Stimulated activated CD8-positive, alpha-beta memory T cell treated with anti-CD3 and anti-CD28 coated beads, Interleukin-4, amount 100 ng/mL, for 4 hours (primary cell): ENCODE measurements around the gene CCDC180.
"Not testable (repeated sequence)": the region's sequence is repeated elsewhere in the genome, so short reads cannot be mapped to it uniquely, and the experiment has no call there.

ENCODE experiments used
- DNase-seq, 2 donors: peaks; one replicate each; pipeline ENCODE4 v3.0.0-alpha.2; 2020; ENCODE audit warnings: low read depth in 2 of 2, low spot score in 1 of 2

Gene CCDC180

GRCh38 chr9:97307500-97308163 lies at the start of gene CCDC180:
TSS of gene CCDC180 (plus strand) at chr9:97307659. CDS start at chr9:97308064, 405 bp downstream.
- no peak for DNase-seq

DNA sequence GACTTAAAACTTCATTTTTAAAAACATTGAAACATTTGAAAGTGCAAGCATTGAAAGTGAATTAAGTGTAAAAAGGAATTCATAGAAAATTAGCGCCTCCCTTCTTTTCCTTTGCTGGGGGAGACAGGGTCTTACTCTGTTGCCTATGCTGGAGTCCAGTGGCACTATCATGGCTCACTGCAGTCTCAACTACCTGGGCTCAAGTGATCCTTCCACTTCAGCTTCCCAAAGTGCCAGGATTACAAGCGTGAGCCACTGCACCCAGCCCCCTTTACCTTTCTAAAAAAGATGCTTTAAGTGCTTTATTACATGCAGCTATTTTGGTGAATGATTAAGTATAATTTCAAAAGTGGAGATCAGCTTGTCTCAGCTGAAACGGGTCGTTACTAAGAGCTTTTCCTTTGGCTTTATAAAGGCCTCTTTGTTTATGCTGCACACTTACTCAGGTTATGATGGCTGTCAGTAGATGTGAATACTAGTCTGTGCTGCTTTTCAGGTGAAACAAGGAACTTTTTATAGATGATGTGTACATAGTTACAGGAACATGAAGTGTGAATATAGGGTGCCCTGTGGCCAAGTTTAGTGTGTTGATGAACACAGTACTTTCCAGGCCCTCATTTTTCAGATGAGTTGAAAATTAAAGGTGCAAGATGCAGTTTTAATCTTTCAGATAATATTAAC lies 47.5 kb upstream of the CCDC180 start:
- not testable (repeated sequence) for DNase-seq

- no peak for DNase-seq
Measured at GRCh38 chr9:97271292-97271691, 36.2 kb upstream of the CCDC180 start.

GRCh38 chr9:97272072-97272471 lies 35.4 kb upstream of the CCDC180 start:
- DNase-seq: no peak

DNA sequence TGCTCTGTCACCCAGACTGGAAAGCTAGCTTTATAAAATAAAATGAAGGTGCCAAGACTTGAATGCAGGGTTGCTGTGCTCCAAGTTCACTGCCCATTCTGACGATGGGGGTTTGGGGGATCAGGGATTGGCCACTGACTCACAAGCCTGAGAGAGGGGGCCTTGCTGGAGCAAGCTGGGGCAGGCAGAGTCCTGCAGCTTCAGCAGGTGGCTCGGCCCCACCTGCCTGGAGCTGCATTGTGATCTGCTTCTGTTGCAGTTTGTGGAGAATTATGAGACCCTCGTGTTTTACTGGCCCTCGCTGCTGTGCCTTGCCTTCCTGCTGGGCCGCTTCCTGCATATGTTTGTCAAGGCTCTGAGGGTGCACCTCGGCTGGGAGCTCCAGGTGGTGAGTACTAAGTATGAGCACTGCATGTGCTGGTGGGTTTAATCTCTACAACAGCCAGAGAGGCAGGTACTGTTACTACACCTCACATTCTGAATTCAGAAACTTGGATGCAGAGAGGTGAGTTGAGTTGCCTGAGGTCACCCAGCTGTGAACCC lies 31.1 kb upstream of the CCDC180 start:
- no peak for DNase-seq

- DNase-seq: no peak
Measured at GRCh38 chr9:97277953-97278352, 29.5 kb upstream of the CCDC180 start.

DNA sequence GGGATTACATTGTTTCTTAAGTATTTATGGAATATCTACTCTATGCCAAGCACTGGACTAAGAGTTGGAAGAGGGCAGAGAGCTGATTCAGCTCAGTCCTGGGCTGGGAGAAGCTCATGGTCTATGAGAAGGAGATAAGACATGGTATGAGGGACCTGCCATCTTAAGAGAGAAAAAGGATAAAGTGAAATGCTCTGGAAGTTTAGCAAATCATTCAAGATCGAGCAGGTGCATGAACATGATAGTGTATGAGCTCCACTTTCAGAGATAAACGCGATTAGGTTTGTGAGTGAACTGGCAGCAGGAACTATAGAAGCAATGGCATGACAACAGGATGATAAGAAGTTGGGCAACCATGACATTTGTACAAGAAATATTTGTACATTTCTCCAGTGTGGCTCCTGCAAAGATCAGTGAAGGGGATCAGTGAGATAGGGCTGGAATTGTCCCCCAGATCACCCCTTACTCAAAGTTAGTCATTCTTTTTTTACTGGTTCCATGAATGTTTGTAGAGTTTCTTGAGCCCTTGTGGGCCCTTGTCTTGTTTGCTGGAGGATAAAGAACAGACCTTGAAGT lies 26.6 kb upstream of the CCDC180 start:
- DNase-seq: no peak

DNA sequence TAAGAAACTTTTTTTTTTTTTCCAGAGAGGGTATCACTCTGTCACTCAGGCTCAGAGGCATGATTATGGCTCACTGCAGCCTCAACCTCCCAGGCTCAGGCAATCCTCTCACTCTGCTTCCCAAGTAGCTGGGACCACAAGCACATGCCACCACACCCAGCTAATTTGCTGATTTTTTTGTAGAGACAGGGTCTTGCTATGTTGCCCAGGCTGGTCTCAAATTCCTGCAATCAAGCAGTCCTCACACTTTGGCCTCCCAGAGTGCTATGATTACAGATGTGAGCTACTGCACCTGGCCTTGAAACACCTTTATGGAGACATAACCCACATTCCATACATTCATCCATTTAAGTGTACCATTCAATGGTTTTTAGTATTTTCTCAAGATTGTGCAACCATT lies 23.7 kb upstream of the CCDC180 start:
- DNase-seq: no peak

DNA sequence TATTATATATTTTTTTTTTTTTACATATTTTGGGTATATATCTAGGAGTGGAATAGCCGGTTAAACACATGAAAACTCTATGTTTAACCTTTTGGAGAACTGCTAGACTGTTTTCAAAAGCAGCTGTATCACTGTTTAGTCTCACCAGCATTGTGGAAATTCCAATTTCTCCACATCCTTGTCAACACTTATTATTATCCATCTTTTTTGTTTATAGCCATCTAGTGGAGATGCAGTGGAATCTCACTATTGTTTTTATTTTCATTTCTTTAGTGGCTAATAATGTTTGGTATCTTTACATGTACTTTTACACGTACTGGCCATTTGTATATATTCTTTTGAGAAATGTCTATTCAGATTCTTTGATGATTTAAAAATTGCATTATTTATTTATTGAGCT lies 22.7 kb upstream of the CCDC180 start:
- no peak for DNase-seq

DNA sequence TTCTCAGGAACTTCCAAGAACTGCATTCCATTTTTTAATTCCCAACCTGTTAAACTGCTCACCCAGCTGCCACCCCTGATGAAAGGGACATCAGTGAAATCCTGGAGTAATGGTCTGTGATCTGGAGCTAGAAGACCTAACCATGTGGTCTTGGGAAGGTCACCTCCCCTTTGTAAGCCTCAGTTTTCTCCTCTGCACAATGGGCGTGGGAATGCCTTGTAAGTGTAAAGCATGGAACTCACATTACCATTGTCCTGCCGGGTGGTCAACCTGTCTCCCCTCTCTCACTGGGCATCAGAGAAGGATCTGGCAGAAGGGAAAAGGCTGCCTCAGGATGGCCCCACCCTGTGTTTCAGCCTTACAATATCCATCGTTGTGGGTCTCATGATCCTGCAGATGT lies 15.3 kb upstream of the CCDC180 start:
- DNase-seq: no peak

GRCh38 chr9:97293207-97293721 lies 14.2 kb upstream of the CCDC180 start:
- no peak for DNase-seq

DNA sequence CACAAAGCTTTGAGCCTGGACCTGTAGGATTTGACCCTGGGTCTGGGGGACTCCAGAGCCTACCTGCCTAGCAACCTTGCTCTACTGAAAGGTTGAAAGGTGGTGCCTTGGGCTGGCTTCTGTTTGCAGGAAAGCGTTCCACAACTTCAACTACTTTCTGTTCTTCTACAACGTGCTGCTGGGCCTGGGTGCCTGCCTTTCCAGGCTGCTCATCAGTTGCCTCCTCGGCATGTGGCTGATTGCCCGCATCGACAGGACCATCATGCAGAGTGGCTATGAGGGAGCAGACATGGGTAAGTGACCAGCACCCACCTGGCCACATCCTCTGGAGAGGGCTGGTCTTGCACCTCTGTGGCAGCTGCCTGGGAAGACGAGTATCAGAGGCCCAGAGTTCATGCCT lies 13.6 kb upstream of the CCDC180 start:
- DNase-seq: no peak

- DNase-seq: no peak
Measured at GRCh38 chr9:97297889-97298288, 9.6 kb upstream of the CCDC180 start.

DNA sequence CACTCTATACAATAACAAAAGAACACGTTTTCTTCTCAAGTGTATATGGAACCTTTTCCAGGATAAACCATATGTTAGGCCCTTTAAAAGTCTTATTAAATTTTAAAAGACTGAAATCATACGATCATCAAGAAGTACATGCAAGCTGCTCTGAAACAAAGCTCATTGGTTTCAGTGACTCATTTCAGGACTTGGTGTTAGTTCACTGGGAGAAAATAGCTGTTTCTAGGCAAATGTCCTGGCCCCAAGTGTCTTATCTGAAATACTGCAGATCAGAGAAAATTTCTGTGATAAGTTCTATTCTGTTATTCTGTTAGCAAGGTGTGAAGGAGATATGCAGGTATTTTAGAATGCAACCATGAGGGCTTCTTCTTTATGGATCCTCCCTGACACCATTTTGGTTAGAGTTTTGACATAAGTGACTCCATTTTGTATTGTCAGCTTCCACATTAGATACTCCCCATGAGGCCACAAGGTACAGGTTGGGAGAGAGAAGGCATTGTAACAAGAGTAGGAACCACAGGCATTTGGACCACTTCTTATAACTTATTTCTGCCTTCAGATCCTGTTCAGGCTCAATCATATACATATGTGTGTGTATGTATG lies 7.5 kb upstream of the CCDC180 start:
- no peak for DNase-seq

GRCh38 chr9:97300586-97300985 lies 6.9 kb upstream of the CCDC180 start:
- no peak for DNase-seq

GRCh38 chr9:97301974-97302373 lies 5.5 kb upstream of the CCDC180 start:
- no peak for DNase-seq

GRCh38 chr9:97304586-97304985 lies 2.9 kb upstream of the CCDC180 start:
- no peak for DNase-seq

DNA sequence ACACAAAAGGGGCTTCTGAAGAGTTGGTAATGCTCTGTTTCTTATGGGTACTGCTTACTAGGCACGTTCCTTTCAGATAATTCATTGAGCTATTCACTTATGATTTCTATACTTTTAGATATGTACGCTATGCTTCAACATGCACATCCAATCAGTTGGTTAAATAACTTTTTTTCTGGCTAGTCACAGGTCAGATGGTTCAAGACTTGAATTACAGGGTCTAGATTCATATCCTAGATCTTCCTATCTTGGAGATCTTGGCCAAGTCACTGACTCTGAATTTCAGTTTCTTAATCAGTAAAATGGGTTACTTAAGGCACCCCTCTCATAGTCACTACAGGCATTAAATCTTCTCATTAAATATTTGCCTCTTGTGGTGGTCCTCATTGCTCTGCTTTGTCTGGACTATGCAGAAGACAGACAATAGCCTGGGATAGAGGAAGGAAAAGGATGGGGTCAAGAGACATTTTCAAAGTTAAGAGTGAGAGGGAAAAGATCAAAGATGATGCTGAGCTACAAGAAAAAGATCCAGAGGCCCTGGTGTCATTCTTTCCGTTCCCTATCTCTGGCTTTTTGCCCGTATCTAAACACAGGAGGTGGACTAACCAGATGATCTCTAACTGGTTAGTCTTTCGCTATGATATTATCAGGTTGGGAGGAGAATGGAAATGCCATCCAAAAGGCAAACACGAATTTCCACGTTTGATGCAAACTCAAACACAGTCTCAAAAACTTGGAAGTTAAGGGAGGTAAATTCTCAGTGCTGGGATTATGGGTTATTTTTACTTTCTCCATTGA lies 1.8 kb upstream of the CCDC180 start:
- no peak for DNase-seq

DNA sequence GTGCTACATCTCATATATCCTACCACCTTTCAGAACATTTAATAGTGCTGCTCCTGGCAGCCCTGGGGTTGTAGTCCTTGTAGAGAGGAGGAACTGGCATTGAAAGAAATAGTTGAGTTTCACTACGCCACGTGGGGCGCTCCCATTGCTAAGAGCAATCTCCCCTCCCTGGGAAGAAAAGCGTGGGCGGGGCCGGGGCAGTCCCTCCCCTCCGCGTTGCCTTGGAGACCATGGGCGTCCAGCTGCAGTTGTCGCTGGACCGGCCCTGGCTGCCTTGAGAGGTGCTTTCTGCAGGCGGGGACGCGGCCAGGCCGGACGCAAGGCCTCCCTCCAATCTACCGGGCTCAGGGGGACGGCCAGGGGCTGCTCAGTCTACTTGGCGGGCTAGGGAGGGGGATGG lies 368 bp upstream of the CCDC180 start:
- no peak for DNase-seq

DNA sequence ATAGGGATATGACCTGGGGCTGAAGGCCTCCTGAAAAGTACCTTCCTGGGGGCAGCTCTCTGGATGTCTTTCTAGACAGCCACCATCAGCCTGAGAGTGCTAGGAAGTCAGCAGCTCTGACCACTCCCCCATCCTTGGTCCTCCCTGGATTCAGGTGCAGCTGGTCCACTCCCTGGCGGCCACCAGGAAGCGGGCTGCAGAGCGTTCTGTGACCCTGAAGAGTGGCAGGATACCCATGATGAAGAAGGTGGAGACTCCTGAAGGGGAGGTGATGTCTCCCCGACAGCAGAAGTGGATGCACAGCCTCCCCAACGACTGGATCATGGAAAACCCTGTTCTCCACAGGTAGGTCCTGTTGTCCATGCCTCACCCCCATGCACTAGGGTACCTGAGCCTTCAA lies 1.8 kb downstream of the CCDC180 start:
- DNase-seq: no peak

DNA sequence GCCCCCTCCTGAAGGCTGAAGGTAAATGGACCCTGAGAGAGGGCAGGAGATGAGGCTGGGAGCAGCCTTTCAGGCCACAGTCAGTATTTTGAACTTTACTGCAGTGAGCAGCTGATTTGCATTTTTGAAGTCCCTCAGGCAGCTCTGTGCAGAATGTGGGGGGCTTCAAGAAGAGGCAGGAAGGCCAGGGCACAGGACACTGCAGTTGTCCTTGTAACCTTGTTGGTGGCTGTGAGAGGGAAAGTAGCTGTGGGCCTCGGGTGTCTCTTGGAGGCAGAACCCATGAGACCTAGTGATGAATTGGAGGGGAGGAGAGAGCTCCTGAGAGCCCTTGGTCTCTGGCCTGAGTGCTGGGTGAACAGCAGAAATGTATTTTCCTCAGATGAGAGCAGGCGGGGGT lies 2.6 kb downstream of the CCDC180 start:
- DNase-seq: no peak
